Retinal pigment epithelial cell (primary cell): Measurements from ENCODE around the gene CENPC.
A peak's percentile ranks its signal among the peaks of the same experiment; 100 is the strongest.

ENCODE experiments used
- DNase-seq: peaks from one replicate; pipeline ENCODE4 v3.0.0-alpha.2; 2010; ENCODE audit warnings: low read depth
- H3K4me3 ChIP-seq: 2 replicates; pipeline ENCODE4 v1.5.1; 2011; ENCODE audit warnings: mild to moderate bottlenecking, low read length, control low read depth, moderate library complexity
- TF ChIP-seq, protein P1 (sequence below): conservative IDR thresholded peaks from 2 replicates; pipeline ENCODE4 v1.5.1; 2011; ENCODE audit warnings: low read depth, low read length, control low read depth, inconsistent platforms

Gene CENPC

GRCh38 chr4:67550857-67551256, 5.6 kb upstream of the CENPC start:
- TF ChIP-seq, protein P1, sequence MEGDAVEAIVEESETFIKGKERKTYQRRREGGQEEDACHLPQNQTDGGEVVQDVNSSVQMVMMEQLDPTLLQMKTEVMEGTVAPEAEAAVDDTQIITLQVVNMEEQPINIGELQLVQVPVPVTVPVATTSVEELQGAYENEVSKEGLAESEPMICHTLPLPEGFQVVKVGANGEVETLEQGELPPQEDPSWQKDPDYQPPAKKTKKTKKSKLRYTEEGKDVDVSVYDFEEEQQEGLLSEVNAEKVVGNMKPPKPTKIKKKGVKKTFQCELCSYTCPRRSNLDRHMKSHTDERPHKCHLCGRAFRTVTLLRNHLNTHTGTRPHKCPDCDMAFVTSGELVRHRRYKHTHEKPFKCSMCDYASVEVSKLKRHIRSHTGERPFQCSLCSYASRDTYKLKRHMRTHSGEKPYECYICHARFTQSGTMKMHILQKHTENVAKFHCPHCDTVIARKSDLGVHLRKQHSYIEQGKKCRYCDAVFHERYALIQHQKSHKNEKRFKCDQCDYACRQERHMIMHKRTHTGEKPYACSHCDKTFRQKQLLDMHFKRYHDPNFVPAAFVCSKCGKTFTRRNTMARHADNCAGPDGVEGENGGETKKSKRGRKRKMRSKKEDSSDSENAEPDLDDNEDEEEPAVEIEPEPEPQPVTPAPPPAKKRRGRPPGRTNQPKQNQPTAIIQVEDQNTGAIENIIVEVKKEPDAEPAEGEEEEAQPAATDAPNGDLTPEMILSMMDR, result no peak
- no peak overlapping the region for H3K4me3 ChIP-seq

DNA sequence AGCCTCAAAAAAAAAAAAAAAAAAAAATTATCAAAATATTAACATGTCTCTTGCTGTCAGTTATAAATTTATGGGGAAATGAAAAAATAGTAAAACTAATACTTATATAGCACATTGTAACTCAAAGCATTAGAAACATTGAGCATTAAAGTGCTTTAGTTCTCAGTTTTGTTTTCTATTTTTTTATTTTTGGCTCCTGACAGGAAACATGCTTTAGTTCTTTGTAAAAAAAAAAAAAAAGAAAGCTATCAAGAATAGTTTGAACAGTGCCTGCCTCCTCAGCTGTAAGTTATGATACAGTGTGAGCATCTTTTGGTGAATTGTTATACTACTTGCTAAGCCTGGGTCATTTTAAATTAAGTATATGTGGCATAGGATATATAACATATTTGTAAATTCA, 5.1 kb upstream of the CENPC start:
- no peak for DNase-seq
- TF ChIP-seq, protein P1, result no peak
- H3K4me3 ChIP-seq, result no peak overlapping the region

More at GRCh38 chr4:67550857-67551256, 5.6 kb upstream of the CENPC start:
- DNase-seq, result no peak

DNA sequence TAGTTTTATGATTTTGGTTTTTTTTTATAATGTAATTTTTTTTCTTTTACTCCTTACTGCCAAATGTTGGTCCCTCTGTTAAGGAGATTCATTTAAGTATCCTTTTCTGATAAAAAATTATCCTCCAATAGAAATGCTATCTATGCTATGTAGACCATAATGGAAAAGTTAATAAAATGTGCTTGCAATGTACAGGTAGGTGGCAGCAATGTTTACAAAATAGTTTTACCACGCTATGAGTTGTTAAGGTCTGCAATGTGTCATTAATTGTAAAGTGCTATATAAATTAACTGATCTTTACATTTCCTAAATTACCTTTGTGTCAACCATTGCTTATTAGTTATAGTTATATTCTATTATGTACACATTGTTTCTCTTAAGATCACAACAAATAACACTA, 3.8 kb upstream of the CENPC start:
- peak; percentile 10 for DNase-seq
- TF ChIP-seq, protein P1, result peak; percentile 46
- H3K4me3 ChIP-seq, result no peak overlapping the region

GRCh38 chr4:67546971-67547370, 1.7 kb upstream of the CENPC start:
- no peak overlapping the region for H3K4me3 ChIP-seq
- no peak for DNase-seq
- TF ChIP-seq, protein P1, result no peak

DNA sequence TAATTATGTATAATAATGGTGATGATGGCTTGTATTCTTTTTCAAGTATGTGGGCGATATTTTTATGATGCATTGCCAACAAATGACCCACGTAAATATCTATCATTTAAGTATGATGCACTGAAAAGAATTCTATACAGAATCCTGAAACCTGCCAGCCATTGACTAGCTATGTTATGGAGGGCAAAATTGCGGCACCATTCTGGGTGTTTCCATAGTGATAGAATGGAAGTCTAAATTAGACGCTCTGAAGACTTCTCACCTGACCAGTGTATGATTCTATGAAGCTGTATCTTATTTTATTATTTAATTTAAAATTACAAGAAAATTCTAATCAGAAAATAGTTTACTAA, 677 bp upstream of the CENPC start:
- peak overlapping the region; percentile 90 for H3K4me3 ChIP-seq
- DNase-seq, result no peak
- TF ChIP-seq, protein P1, result no peak

DNA sequence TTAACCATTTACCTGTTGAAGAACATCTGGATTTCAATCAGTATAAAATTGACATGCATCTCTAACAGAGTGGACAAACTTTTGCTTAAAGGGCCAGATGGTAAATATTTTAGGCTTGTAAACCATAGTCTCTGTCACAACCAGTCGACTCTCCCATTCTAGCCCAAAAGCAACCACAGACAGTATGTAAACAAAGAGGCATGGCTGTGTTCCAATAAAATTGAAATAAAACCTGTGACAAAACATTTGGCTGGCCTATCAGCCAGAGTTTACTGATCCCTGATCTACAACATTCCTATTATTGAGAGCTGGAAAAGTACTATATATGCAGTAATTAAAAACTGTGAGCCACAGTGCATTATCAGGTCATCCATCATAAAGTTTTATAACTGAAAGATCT, 3.2 kb downstream of the CENPC start:
- TF ChIP-seq, protein P1, result no peak
- DNase-seq, result no peak
- no peak overlapping the region for H3K4me3 ChIP-seq

DNA sequence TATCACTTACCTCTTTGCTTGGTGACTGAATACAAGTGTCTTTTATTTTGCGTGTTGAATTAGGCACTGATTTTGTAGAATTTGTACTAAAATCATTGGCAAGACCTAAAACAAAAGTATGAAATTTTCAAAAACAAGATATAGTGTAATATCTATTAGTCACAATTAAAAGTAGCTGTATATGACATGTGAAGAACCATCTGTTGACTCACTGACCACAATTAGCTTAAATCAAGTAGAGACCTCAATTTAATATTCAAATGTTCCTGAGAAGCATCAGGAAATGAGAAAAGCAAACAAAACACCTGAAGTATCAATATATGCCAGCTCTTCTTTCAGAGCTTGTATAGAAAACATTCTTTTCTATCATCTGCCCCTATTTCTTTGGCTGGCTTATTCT, 5.5 kb downstream of the CENPC start:
- no peak overlapping the region for H3K4me3 ChIP-seq
- no peak for DNase-seq
- TF ChIP-seq, protein P1, result no peak
